ENCODE measurements around the gene ZNF831. TPM values are rescaled to one million over a fixed set of nuclear protein-coding genes. Genes with fewer than 3 reads are reported as not detected.

The ZNF831 gene
- total RNA-seq, 1 donor from 2014 or later = 3.4 TPM

- no peaks in the 10 kb centered on the region for H3K9me3 Mint-ChIP-seq
- peaks cover 24% of the 10 kb centered on the region for H3K4me1 Mint-ChIP-seq (ENCODE audit: low read depth)
- H3K27ac Mint-ChIP-seq = no peak overlapping the region
- no peak overlapping the region for H3K4me3 Mint-ChIP-seq
- DNase-seq (ENCODE audit: low spot score) = no peak
- peaks cover 46% of the 10 kb centered on the region for H3K27me3 Mint-ChIP-seq (ENCODE audit: insufficient read depth)
- intact Hi-C loops (cut with micrococcal nuclease) = no loop called here
- H3K36me3 Mint-ChIP-seq (ENCODE audit: low read depth) = no peaks in the 10 kb centered on the region
Measured at GRCh38 chr20:59270380-59270779, 106.8 kb downstream of the ZNF831 start.

GRCh38 chr20:59273739-59274357 is 110.2 kb downstream of the ZNF831 start:
- no peaks in the 10 kb centered on the region for H3K9me3 Mint-ChIP-seq
- no peak overlapping the region for H3K4me3 Mint-ChIP-seq
- no peak overlapping the region for H3K27ac Mint-ChIP-seq

GRCh38 chr20:59276938-59277337 is 113.3 kb downstream of the ZNF831 start:
- intact Hi-C loops (cut with micrococcal nuclease) = no loop called here
- DNase-seq (ENCODE audit: low spot score) = no peak
- Mint-ChIP-seq H3K4me3 (no peak overlapping the region), H3K27me3 (ENCODE audit: insufficient read depth) (peaks cover 8% of the 10 kb centered on the region), H3K4me1 (ENCODE audit: low read depth) (peaks cover 15% of the 10 kb centered on the region), H3K9me3 (no peaks in the 10 kb centered on the region), H3K27ac (no peak overlapping the region), H3K36me3 (ENCODE audit: low read depth) (no peaks in the 10 kb centered on the region)

More at GRCh38 chr20:59273739-59274357, 110.2 kb downstream of the ZNF831 start:
- Mint-ChIP-seq H3K36me3 (ENCODE audit: low read depth) (no peaks in the 10 kb centered on the region), H3K4me1 (ENCODE audit: low read depth) (peaks cover 24% of the 10 kb centered on the region), H3K27me3 (ENCODE audit: insufficient read depth) (peaks cover 20% of the 10 kb centered on the region)
- no peak for DNase-seq (ENCODE audit: low spot score)
- intact Hi-C loops (cut with micrococcal nuclease) = no loop called here

GRCh38 chr20:59284470-59284869 is 120.8 kb downstream of the ZNF831 start:
- no peaks in the 10 kb centered on the region for H3K36me3 Mint-ChIP-seq (ENCODE audit: low read depth)
- no peaks in the 10 kb centered on the region for H3K4me1 Mint-ChIP-seq (ENCODE audit: low read depth)
- H3K9me3 Mint-ChIP-seq = no peaks in the 10 kb centered on the region
- intact Hi-C loops (cut with micrococcal nuclease) = no loop called here
- H3K4me3 Mint-ChIP-seq = no peak overlapping the region
- H3K27ac Mint-ChIP-seq = no peak overlapping the region
- peaks cover 10% of the 10 kb centered on the region for H3K27me3 Mint-ChIP-seq (ENCODE audit: insufficient read depth)
- DNase-seq (ENCODE audit: low spot score) = no peak

- Mint-ChIP-seq H3K4me3 (no peak overlapping the region), H3K27me3 (ENCODE audit: insufficient read depth) (peaks cover 14% of the 10 kb centered on the region), H3K4me1 (ENCODE audit: low read depth) (no peaks in the 10 kb centered on the region), H3K27ac (no peak overlapping the region), H3K9me3 (no peaks in the 10 kb centered on the region), H3K36me3 (ENCODE audit: low read depth) (no peaks in the 10 kb centered on the region)
- intact Hi-C loops (cut with micrococcal nuclease) = no loop called here
- DNase-seq (ENCODE audit: low spot score) = no peak
Measured at GRCh38 chr20:59289994-59290393, 126.4 kb downstream of the ZNF831 start.

- Mint-ChIP-seq H3K36me3 (ENCODE audit: low read depth) (no peaks in the 10 kb centered on the region), H3K27ac (no peak overlapping the region), H3K9me3 (no peaks in the 10 kb centered on the region), H3K4me1 (ENCODE audit: low read depth) (no peaks in the 10 kb centered on the region), H3K27me3 (ENCODE audit: insufficient read depth) (peaks cover 26% of the 10 kb centered on the region), H3K4me3 (no peak overlapping the region)
- intact Hi-C loops (cut with micrococcal nuclease) = no loop called here
- DNase-seq (ENCODE audit: low spot score) = no peak
Measured at GRCh38 chr20:59291740-59292383, 128.2 kb downstream of the ZNF831 start.

- Mint-ChIP-seq H3K4me1 (ENCODE audit: low read depth) (no peaks in the 10 kb centered on the region), H3K4me3 (no peak overlapping the region), H3K27ac (no peak overlapping the region), H3K9me3 (no peaks in the 10 kb centered on the region), H3K36me3 (ENCODE audit: low read depth) (no peaks in the 10 kb centered on the region), H3K27me3 (ENCODE audit: insufficient read depth) (peaks cover 49% of the 10 kb centered on the region)
- intact Hi-C loops (cut with micrococcal nuclease) = no loop called here
- no peak for DNase-seq (ENCODE audit: low spot score)
Measured at GRCh38 chr20:59295531-59295930, 131.9 kb downstream of the ZNF831 start.

GRCh38 chr20:59297686-59298085 is 134.1 kb downstream of the ZNF831 start:
- intact Hi-C loops (cut with micrococcal nuclease) = no loop called here
- Mint-ChIP-seq H3K27ac (no peak overlapping the region), H3K4me3 (no peak overlapping the region), H3K9me3 (no peaks in the 10 kb centered on the region), H3K36me3 (ENCODE audit: low read depth) (no peaks in the 10 kb centered on the region), H3K27me3 (ENCODE audit: insufficient read depth) (peaks cover 53% of the 10 kb centered on the region), H3K4me1 (ENCODE audit: low read depth) (no peaks in the 10 kb centered on the region)
- DNase-seq (ENCODE audit: low spot score) = no peak

- H3K27me3 Mint-ChIP-seq (ENCODE audit: insufficient read depth) = peaks cover 58% of the 10 kb centered on the region
- H3K36me3 Mint-ChIP-seq (ENCODE audit: low read depth) = no peaks in the 10 kb centered on the region
- no peak overlapping the region for H3K27ac Mint-ChIP-seq
- DNase-seq (ENCODE audit: low spot score) = no peak
- H3K9me3 Mint-ChIP-seq = no peaks in the 10 kb centered on the region
- intact Hi-C loops (cut with micrococcal nuclease) = no loop called here
- no peak overlapping the region for H3K4me3 Mint-ChIP-seq
- H3K4me1 Mint-ChIP-seq (ENCODE audit: low read depth) = no peaks in the 10 kb centered on the region
Measured at GRCh38 chr20:59299945-59300332, 136.3 kb downstream of the ZNF831 start.

- H3K27me3 Mint-ChIP-seq (ENCODE audit: insufficient read depth) = peaks cover 60% of the 10 kb centered on the region
- H3K4me3 Mint-ChIP-seq = no peak within 1 kb of the TSS
- intact Hi-C loops (cut with micrococcal nuclease) = no loop called here
Measured at GRCh38 chr20:59300333-59301081, 136.9 kb downstream of the ZNF831 start, which contains the start of gene EDN3. Gene EDN3, plus strand, starts transcription at chr20:59300611. Its CDS starts 202 bp downstream, at chr20:59300813.

GRCh38 chr20:59301343-59302007 is 137.9 kb downstream of the ZNF831 start:
- H3K4me3 Mint-ChIP-seq = no peak overlapping the region
- no peaks in the 10 kb centered on the region for H3K36me3 Mint-ChIP-seq (ENCODE audit: low read depth)
- peaks cover 52% of the 10 kb centered on the region for H3K27me3 Mint-ChIP-seq (ENCODE audit: insufficient read depth)
- no peaks in the 10 kb centered on the region for H3K9me3 Mint-ChIP-seq
- no peak overlapping the region for H3K27ac Mint-ChIP-seq
- intact Hi-C loops (cut with micrococcal nuclease) = no loop called here
- no peak for DNase-seq (ENCODE audit: low spot score)
- H3K4me1 Mint-ChIP-seq (ENCODE audit: low read depth) = no peaks in the 10 kb centered on the region

More at GRCh38 chr20:59300333-59301081, 136.9 kb downstream of the ZNF831 start, which contains the start of gene EDN3:
- Mint-ChIP-seq H3K9me3 (no peaks in the 10 kb centered on the region), H3K36me3 (ENCODE audit: low read depth) (no peaks in the 10 kb centered on the region), H3K27ac (no peak within 1 kb of the TSS), H3K4me1 (ENCODE audit: low read depth) (no peaks in the 10 kb centered on the region)
- no peak for DNase-seq (ENCODE audit: low spot score)

- intact Hi-C loops (cut with micrococcal nuclease) = no loop called here
- no peaks in the 10 kb centered on the region for H3K4me1 Mint-ChIP-seq (ENCODE audit: low read depth)
- H3K27me3 Mint-ChIP-seq (ENCODE audit: insufficient read depth) = peaks cover 24% of the 10 kb centered on the region
- H3K9me3 Mint-ChIP-seq = no peaks in the 10 kb centered on the region
- DNase-seq (ENCODE audit: low spot score) = no peak
- no peak overlapping the region for H3K4me3 Mint-ChIP-seq
- H3K36me3 Mint-ChIP-seq (ENCODE audit: low read depth) = no peaks in the 10 kb centered on the region
- H3K27ac Mint-ChIP-seq = no peak overlapping the region
Measured at GRCh38 chr20:59305908-59306655, 142.5 kb downstream of the ZNF831 start.
